Measurements from ENCODE around the gene ACTN2. TPM values are rescaled to one million over a fixed set of nuclear protein-coding genes. Genes with fewer than 3 reads are reported as not detected.

Gene ACTN2
- total and polyA plus RNA-seq, 2 donors (not counting 3 experiments of a cell fraction or from before 2014, with no cell fraction given), result 0.22 to 0.55 TPM

DNA sequence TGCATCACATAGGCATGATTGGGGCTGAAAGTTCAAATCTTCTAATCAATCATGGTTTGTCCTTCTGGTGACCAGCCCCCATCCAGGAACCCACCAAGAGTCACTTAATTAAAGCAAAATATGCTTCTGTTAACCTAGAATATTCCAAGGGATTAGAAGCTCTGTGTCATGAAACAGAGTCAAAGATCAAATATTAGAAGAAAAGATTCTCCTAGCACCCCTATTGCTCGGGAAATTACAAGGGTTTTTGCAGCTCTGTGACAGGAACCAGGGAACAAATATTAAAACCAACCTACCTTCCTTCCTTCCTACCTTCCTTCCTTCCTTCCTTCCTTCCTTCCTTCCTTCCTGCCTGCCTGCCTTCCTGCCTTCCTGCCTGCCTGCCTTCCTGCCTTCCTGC is 31.8 kb upstream of the ACTN2 start:
- H3K9me3 ChIP-seq (replicated peaks; ENCODE audit: control insufficient read depth, insufficient read depth, low read length), result no peaks in the 10 kb centered on the region
- no peak overlapping the region for H3K9ac ChIP-seq (replicated peaks; ENCODE audit: extremely low read depth, insufficient read depth, low read length)
- BruUV-seq (replicated peaks), result no TSS peak
- no peaks in the 10 kb centered on the region for H3K27me3 ChIP-seq (ENCODE audit: control insufficient read depth in 2 of 2, insufficient read depth in 2 of 2, low read length in 2 of 2)
- H3K36me3 ChIP-seq (ENCODE audit: control insufficient read depth in 2 of 2, extremely low read depth in 1 of 2, insufficient read depth in 2 of 2, low read length in 2 of 2), result no peaks in the 10 kb centered on the region
- intact Hi-C loops (cut with micrococcal nuclease) (no loop called here), dilution Hi-C loops (cut with MboI; ENCODE audit: extremely low pct_ligation_motif_present, low sequenced_read_pairs) (no loop called here)
- H2AFZ ChIP-seq (ENCODE audit: low read depth, low read length), result no peak overlapping the region
- FAIRE-seq (no peak), DNase-seq (ENCODE audit: low read depth, low spot score) (no peak)
- no peaks in the 10 kb centered on the region for H3K9me1 ChIP-seq (replicated peaks; ENCODE audit: control insufficient read depth, extremely low read depth, insufficient read depth, low read length)
- H3K27ac ChIP-seq (ENCODE audit: insufficient read depth, low read depth, low read length), result no peak overlapping the region
- ChIA-PET CTCF (no interaction called here), POLR2A (no interaction called here)
- TF ChIP-seq, protein P1, sequence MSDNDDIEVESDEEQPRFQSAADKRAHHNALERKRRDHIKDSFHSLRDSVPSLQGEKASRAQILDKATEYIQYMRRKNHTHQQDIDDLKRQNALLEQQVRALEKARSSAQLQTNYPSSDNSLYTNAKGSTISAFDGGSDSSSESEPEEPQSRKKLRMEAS (IDR thresholded peaks at IDR 0.05; ENCODE audit: insufficient read depth, insufficient read length), result no peak
- TF ChIP-seq MYC (IDR thresholded peaks at IDR 0.05; ENCODE audit: low read depth, low read length), result no peak
- TF ChIP-seq FOS (IDR thresholded peaks at IDR 0.05; ENCODE audit: borderline replicate concordance, insufficient read depth, low read length), result no peak
- no peak for TF ChIP-seq POLR2A (IDR thresholded peaks at IDR 0.05; ENCODE audit: low read depth, low read length)
- TF ChIP-seq JUN (IDR thresholded peaks at IDR 0.05; ENCODE audit: borderline replicate concordance, insufficient read depth, insufficient read length, low read depth), result no peak
- no peak for TF ChIP-seq GATA2 (IDR thresholded peaks at IDR 0.05; ENCODE audit: insufficient read depth, insufficient read length, low read depth, low read length)
- TF ChIP-seq, protein P2, sequence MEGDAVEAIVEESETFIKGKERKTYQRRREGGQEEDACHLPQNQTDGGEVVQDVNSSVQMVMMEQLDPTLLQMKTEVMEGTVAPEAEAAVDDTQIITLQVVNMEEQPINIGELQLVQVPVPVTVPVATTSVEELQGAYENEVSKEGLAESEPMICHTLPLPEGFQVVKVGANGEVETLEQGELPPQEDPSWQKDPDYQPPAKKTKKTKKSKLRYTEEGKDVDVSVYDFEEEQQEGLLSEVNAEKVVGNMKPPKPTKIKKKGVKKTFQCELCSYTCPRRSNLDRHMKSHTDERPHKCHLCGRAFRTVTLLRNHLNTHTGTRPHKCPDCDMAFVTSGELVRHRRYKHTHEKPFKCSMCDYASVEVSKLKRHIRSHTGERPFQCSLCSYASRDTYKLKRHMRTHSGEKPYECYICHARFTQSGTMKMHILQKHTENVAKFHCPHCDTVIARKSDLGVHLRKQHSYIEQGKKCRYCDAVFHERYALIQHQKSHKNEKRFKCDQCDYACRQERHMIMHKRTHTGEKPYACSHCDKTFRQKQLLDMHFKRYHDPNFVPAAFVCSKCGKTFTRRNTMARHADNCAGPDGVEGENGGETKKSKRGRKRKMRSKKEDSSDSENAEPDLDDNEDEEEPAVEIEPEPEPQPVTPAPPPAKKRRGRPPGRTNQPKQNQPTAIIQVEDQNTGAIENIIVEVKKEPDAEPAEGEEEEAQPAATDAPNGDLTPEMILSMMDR (IDR thresholded peaks at IDR 0.05; ENCODE audit: extremely low read depth in 1 of 2, insufficient read depth in 1 of 2, low read depth in 1 of 2, low read length in 2 of 2), result no peak
- TF ChIP-seq POLR2AphosphoS5 (IDR thresholded peaks at IDR 0.05; ENCODE audit: insufficient read depth, low read depth, low read length), result no peak
- TF ChIP-seq EZH2 (IDR thresholded peaks at IDR 0.05; ENCODE audit: borderline replicate concordance, low read depth, low read length, severe bottlenecking), result no peak
- no peak overlapping the region for H3K4me3 ChIP-seq (replicated peaks in 1 of 3; ENCODE audit: insufficient read depth in 1 of 3, low read depth in 1 of 3, low read length in 3 of 3)
- no peaks in the 10 kb centered on the region for H3K79me2 ChIP-seq (ENCODE audit: control insufficient read depth, insufficient read depth, low read length)
- no peaks in the 10 kb centered on the region for H4K20me1 ChIP-seq (replicated peaks; ENCODE audit: control insufficient read depth, extremely low read depth, insufficient read depth, low read length)
- no peaks in the 10 kb centered on the region for H3K4me1 ChIP-seq (ENCODE audit: control insufficient read depth, extremely low read depth, insufficient read depth, low read length)
- H3K4me2 ChIP-seq (ENCODE audit: insufficient read depth, low read length), result no peak overlapping the region

All from endothelial cell of umbilical vein (primary cell).